HepG2 (cell line): ENCODE measurements around the gene OR8A1. TPM values are rescaled to one million over a fixed set of nuclear protein-coding genes. Genes with fewer than 3 reads are reported as not detected.
A peak's percentile ranks its signal among the peaks of the same experiment; 100 is the strongest.

Source experiments
- ARNTL ChIP-seq: sonication (generic); formaldehyde crosslinking; IDR thresholded peaks from 2 replicates; pipeline ENCODE4 v1.4.0; 2020; ENCODE audit warnings: mild to moderate bottlenecking, missing genetic modification reagents
- ATAD3A ChIP-seq: sonication (generic); formaldehyde crosslinking; IDR thresholded peaks from 2 replicates; pipeline ENCODE4 v1.4.0; 2020; ENCODE audit warnings: missing genetic modification reagents
- CCDC6 ChIP-seq: sonication (generic); formaldehyde crosslinking; IDR thresholded peaks from 2 replicates; pipeline ENCODE4 v1.8.1; 2022; ENCODE audit warnings: mild to moderate bottlenecking, missing genetic modification reagents, moderate library complexity
- CEBPB ChIP-seq: IDR thresholded peaks from 2 replicates; pipeline ENCODE4 v1.6.1; 2011; ENCODE audit warnings: low read depth, low read length, improper control_type of control experiment, borderline replicate concordance
- CREB1 ChIP-seq, 2 experiments: fragments of 450-650 bp in 1 of 2; IDR thresholded peaks; 2 replicates each; pipeline ENCODE4 v1.6.1; 2016 to 2017; ENCODE audit warnings: control low read depth in 1 of 2, mild to moderate bottlenecking in 1 of 2, missing compliant biosample characterization in 1 of 2, missing genetic modification characterization in 1 of 2
- ELF4 ChIP-seq: sonication (generic); formaldehyde crosslinking; IDR thresholded peaks from 2 replicates; pipeline ENCODE4 v1.5.0; 2020; ENCODE audit warnings: missing genetic modification reagents, mild to moderate bottlenecking, moderate library complexity, borderline replicate concordance
- FIP1L1 ChIP-seq: fragments of 200-400 bp; formaldehyde crosslinking; IDR thresholded peaks from 2 replicates; pipeline ENCODE4 v1.6.1; 2018; ENCODE audit warnings: low read depth, mild to moderate bottlenecking, low read length, moderate library complexity, borderline replicate concordance; ENCODE audit not compliant: insufficient read depth
- KLF11 ChIP-seq: IDR thresholded peaks from 2 replicates; pipeline ENCODE4 v1.6.1; 2016; ENCODE audit warnings: missing compliant biosample characterization
- KMT2A ChIP-seq: sonication (generic); formaldehyde crosslinking; IDR thresholded peaks from 2 replicates; pipeline ENCODE4 v1.4.0; 2020; ENCODE audit warnings: missing genetic modification reagents
- NCOA1 ChIP-seq: sonication (generic); formaldehyde crosslinking; IDR thresholded peaks from 2 replicates; pipeline ENCODE4 v1.9.0; 2021; ENCODE audit warnings: missing genetic modification reagents
- NFE2L2 ChIP-seq: fragments of 150-350 bp; IDR thresholded peaks from 2 replicates; pipeline ENCODE4 v1.6.1; 2014; ENCODE audit warnings: low read length
- REPIN1 ChIP-seq: sonication (generic); formaldehyde crosslinking; IDR thresholded peaks from 2 replicates; pipeline ENCODE4 v1.8.0; 2022; ENCODE audit warnings: missing genetic modification reagents, low read depth, mild to moderate bottlenecking, borderline replicate concordance
- SAFB2 ChIP-seq: sonication (generic); formaldehyde crosslinking; IDR thresholded peaks from 2 replicates; pipeline ENCODE4 v1.5.1; 2020; ENCODE audit warnings: missing genetic modification reagents, low read depth, mild to moderate bottlenecking, borderline replicate concordance
- SIN3A ChIP-seq: IDR thresholded peaks from 2 replicates; pipeline ENCODE4 v1.6.1; 2011; ENCODE audit warnings: low read depth, mild to moderate bottlenecking, control low read depth, low read length, borderline replicate concordance
- SUZ12 ChIP-seq: fragments of 150-350 bp; IDR thresholded peaks from 2 replicates; pipeline ENCODE4 v1.6.1; 2014; ENCODE audit warnings: low read depth, low read length
- ZMYM4 ChIP-seq: sonication (generic); formaldehyde crosslinking; IDR thresholded peaks from 2 replicates; pipeline ENCODE4 v1.8.1; 2023; ENCODE audit warnings: mild to moderate bottlenecking, missing genetic modification reagents
- ZNF20 ChIP-seq: sonication (generic); formaldehyde crosslinking; IDR thresholded peaks from 2 replicates; pipeline ENCODE4 v1.4.0; 2020; ENCODE audit warnings: mild to moderate bottlenecking, moderate library complexity, missing genetic modification reagents
- ZNF207 ChIP-seq: fragments of 450-650 bp; IDR thresholded peaks from 2 replicates; pipeline ENCODE4 v1.6.1; 2016; ENCODE audit warnings: antibody characterized with exemption, borderline replicate concordance
- ZNF292 ChIP-seq: sonication (generic); formaldehyde crosslinking; IDR thresholded peaks from 2 replicates; pipeline ENCODE4 v1.8.1; 2022; ENCODE audit warnings: mild to moderate bottlenecking, low read depth, missing genetic modification reagents, borderline replicate concordance
- ZNF350 ChIP-seq: sonication (generic); formaldehyde crosslinking; IDR thresholded peaks from 2 replicates; pipeline ENCODE4 v1.4.0; 2020; ENCODE audit warnings: mild to moderate bottlenecking, low read depth, missing genetic modification reagents, borderline replicate concordance
- ZNF441 ChIP-seq: sonication (generic); formaldehyde crosslinking; IDR thresholded peaks from 2 replicates; pipeline ENCODE4 v1.7.0; 2021; ENCODE audit warnings: missing genetic modification reagents, borderline replicate concordance
- ZNF598 ChIP-seq: sonication (generic); formaldehyde crosslinking; IDR thresholded peaks from 2 replicates; pipeline ENCODE4 v1.5.1; 2020; ENCODE audit warnings: mild to moderate bottlenecking, missing genetic modification reagents, borderline replicate concordance
- ZNF746 ChIP-seq: sonication (generic); formaldehyde crosslinking; IDR thresholded peaks from 2 replicates; pipeline ENCODE4 v1.8.0; 2022; ENCODE audit warnings: mild to moderate bottlenecking, missing genetic modification reagents
- ZSCAN22 ChIP-seq: sonication (generic); formaldehyde crosslinking; IDR thresholded peaks from 2 replicates; pipeline ENCODE4 v1.4.0; 2020; ENCODE audit warnings: mild to moderate bottlenecking, missing genetic modification reagents
- polyA plus RNA-seq, 8 experiments: library from polyadenylated mRNA; depleted of rRNA in 3 of 8; stranded (reverse) in 7 of 8; unstranded in 1 of 8; fragments of >200 nt; fragmentation: Illumina TruSeq in 4 of 8; extraction: Trizol in 4 of 8; gene quantifications; 2 replicates each; pipeline versions ENCODE4 v1.2.1 to v1.2.3, GENCODE V29; 2011 to 2016; ENCODE audit warnings: low read depth in 4 of 8, missing spikeins in 1 of 8, mixed read lengths in 1 of 8; ENCODE audit not compliant: insufficient read depth in 1 of 8
- total RNA-seq, 5 experiments: library from RNA; depleted of rRNA; stranded (reverse); fragments of >200 nt; fragmentation: Illumina TruSeq; extraction: Trizol; gene quantifications; 2 replicates each; pipeline ENCODE4 v1.2.3, GENCODE V29; 2016; ENCODE audit warnings: low read depth in 1 of 5
- TF ChIP-seq, protein P1 (sequence below): IDR thresholded peaks from 2 replicates; pipeline ENCODE4 v1.6.1; 2016; ENCODE audit warnings: low read depth, control low read depth
- TF ChIP-seq, protein P2 (sequence below): sonication (generic); formaldehyde crosslinking; IDR thresholded peaks from 2 replicates; pipeline ENCODE4 v1.5.0; 2020; ENCODE audit warnings: missing genetic modification reagents, mild to moderate bottlenecking, borderline replicate concordance
- TF ChIP-seq, protein P3 (sequence below): sonication (generic); formaldehyde crosslinking; IDR thresholded peaks from 2 replicates; pipeline ENCODE4 v1.5.1; 2020; ENCODE audit warnings: missing genetic modification reagents, mild to moderate bottlenecking, borderline replicate concordance
- TF ChIP-seq, protein P4 (sequence below): sonication (generic); formaldehyde crosslinking; IDR thresholded peaks from 2 replicates; pipeline ENCODE4 v1.8.0; 2022; ENCODE audit warnings: mild to moderate bottlenecking, missing genetic modification reagents, moderate library complexity

Gene OR8A1
- total and polyA plus RNA-seq, 2 of the 13 experiments (the other 11 are each of a cell fraction or from before 2014, with no cell fraction given): not detected

GRCh38 chr11:124535552-124536232 lies 34.1 kb upstream of the OR8A1 start (continued):
- TF ChIP-seq CEBPB (peak; percentile 70; the same call in 1 of the 2 replicates), SAFB2 (CRISPR knock-in tag) (no peak), NCOA1 (no peak), SUZ12 (no peak), CREB1 (IDR thresholded peaks at IDR 0.05) (peak; percentile 56), CREB1 (CRISPR knock-in tag; IDR thresholded peaks at IDR 0.05) (peak; percentile 81), ZMYM4 (no peak), ZNF746 (CRISPR knock-in tag) (no peak), ELF4 (no peak), SIN3A (no peak), ZNF441 (CRISPR knock-in tag) (no peak), ZNF207 (no peak), ATAD3A (CRISPR knock-in tag) (no peak), ARNTL (CRISPR knock-in tag) (no peak), NFE2L2 (no peak), ZSCAN22 (CRISPR knock-in tag) (no peak), ZNF350 (CRISPR knock-in tag) (no peak), ZNF598 (no peak), FIP1L1 (no peak), KMT2A (CRISPR knock-in tag) (no peak), ZNF292 (CRISPR knock-in tag) (no peak), ZNF20 (CRISPR knock-in tag) (no peak), KLF11 (no peak), REPIN1 (CRISPR knock-in tag) (no peak), CCDC6 (no peak)
- TF ChIP-seq, protein P1, sequence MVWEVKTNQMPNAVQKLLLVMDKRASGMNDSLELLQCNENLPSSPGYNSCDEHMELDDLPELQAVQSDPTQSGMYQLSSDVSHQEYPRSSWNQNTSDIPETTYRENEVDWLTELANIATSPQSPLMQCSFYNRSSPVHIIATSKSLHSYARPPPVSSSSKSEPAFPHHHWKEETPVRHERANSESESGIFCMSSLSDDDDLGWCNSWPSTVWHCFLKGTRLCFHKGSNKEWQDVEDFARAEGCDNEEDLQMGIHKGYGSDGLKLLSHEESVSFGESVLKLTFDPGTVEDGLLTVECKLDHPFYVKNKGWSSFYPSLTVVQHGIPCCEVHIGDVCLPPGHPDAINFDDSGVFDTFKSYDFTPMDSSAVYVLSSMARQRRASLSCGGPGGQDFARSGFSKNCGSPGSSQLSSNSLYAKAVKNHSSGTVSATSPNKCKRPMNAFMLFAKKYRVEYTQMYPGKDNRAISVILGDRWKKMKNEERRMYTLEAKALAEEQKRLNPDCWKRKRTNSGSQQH (CRISPR knock-in tag): no peak
- TF ChIP-seq, protein P2, sequence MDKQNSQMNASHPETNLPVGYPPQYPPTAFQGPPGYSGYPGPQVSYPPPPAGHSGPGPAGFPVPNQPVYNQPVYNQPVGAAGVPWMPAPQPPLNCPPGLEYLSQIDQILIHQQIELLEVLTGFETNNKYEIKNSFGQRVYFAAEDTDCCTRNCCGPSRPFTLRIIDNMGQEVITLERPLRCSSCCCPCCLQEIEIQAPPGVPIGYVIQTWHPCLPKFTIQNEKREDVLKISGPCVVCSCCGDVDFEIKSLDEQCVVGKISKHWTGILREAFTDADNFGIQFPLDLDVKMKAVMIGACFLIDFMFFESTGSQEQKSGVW: no peak
- TF ChIP-seq, protein P3, sequence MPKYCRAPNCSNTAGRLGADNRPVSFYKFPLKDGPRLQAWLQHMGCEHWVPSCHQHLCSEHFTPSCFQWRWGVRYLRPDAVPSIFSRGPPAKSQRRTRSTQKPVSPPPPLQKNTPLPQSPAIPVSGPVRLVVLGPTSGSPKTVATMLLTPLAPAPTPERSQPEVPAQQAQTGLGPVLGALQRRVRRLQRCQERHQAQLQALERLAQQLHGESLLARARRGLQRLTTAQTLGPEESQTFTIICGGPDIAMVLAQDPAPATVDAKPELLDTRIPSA (CRISPR knock-in tag): no peak
- TF ChIP-seq, protein P4, sequence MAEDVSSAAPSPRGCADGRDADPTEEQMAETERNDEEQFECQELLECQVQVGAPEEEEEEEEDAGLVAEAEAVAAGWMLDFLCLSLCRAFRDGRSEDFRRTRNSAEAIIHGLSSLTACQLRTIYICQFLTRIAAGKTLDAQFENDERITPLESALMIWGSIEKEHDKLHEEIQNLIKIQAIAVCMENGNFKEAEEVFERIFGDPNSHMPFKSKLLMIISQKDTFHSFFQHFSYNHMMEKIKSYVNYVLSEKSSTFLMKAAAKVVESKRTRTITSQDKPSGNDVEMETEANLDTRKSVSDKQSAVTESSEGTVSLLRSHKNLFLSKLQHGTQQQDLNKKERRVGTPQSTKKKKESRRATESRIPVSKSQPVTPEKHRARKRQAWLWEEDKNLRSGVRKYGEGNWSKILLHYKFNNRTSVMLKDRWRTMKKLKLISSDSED: no peak
